Measurements from ENCODE around the gene CWC15.

Gene CWC15

DNA sequence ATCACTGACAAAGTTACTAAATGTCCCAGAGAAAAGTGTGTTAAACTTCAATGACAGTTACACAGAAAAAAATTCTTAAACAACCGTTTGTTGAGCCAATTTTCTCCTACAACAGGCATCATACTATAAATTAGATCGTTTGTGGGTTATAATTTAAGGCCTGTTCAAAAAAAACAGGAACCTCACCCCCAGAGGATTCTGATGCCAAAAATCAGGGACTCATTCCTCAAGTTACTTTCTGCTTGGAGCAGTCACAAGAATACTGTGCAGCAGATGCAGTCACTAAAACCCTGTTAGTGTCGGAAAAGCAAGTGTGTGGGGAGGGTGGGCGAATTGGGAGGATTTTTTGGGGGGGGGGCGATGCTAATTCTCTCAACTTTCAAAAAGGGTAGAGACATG is 657 bp downstream of the CWC15 start:
- no peak for DNase-seq (ENCODE audit: low read depth)
- H3K4me3 ChIP-seq (ENCODE audit: low read depth, low read length), result peak overlapping the region; percentile 92
- TF ChIP-seq, protein P1, sequence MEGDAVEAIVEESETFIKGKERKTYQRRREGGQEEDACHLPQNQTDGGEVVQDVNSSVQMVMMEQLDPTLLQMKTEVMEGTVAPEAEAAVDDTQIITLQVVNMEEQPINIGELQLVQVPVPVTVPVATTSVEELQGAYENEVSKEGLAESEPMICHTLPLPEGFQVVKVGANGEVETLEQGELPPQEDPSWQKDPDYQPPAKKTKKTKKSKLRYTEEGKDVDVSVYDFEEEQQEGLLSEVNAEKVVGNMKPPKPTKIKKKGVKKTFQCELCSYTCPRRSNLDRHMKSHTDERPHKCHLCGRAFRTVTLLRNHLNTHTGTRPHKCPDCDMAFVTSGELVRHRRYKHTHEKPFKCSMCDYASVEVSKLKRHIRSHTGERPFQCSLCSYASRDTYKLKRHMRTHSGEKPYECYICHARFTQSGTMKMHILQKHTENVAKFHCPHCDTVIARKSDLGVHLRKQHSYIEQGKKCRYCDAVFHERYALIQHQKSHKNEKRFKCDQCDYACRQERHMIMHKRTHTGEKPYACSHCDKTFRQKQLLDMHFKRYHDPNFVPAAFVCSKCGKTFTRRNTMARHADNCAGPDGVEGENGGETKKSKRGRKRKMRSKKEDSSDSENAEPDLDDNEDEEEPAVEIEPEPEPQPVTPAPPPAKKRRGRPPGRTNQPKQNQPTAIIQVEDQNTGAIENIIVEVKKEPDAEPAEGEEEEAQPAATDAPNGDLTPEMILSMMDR (IDR thresholded peaks at IDR 0.05; ENCODE audit: control insufficient read depth, extremely low read depth, insufficient read depth), result no peak

DNA sequence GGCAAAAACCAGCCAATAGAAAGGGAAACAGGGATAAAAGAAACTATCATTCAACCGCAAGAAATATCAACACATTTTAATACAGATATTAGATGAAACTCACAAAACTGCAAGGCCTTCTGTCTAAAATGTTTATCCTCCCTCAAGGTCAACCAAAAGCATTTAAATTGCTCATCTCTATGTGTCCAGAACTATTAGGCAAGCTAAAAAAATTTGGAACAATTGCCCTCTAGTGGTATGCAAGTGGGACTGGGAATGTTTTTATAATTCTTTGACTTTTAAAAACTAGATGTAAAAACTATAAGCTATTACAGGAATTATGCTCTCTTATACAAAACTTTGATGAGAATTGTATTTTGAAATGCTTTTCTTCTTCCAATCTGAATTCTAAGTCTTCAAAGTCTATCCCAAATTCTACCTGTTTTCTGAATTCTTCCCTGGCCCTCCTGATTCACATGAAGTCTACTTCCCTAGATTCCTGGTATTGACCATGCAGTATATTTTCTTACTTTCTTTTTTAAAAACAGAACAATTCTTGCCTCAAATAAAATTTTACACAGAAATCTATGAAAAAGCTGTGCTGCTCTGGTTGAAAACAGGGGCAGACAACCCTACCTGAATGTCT is 4.9 kb downstream of the CWC15 start:
- no peak for DNase-seq (ENCODE audit: low read depth)
- H3K4me3 ChIP-seq (ENCODE audit: low read depth, low read length), result no peak overlapping the region
- TF ChIP-seq, protein P1 (IDR thresholded peaks at IDR 0.05; ENCODE audit: control insufficient read depth, extremely low read depth, insufficient read depth), result peak; percentile 46

DNA sequence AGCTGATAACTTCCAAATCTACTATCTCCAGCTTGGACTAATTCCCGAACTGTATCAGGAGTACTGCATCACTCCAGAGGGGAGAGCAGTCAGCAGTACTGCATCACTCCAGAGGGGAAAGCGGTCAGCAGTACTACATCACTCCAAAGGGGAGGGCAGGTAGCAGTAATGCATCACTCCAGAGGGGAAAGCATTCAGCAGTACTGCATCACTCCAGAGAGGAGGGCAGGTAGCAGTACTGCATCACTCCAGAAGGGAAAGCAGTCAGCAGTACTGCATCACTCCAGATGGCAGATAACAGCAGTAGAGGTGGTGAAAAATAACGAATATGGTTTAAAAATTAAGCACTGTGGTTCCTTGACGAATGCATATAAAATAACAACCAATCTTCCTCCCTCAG is 8.4 kb downstream of the CWC15 start:
- H3K4me3 ChIP-seq (ENCODE audit: low read depth, low read length), result no peak overlapping the region
- DNase-seq (ENCODE audit: low read depth), result no peak
- TF ChIP-seq, protein P1 (IDR thresholded peaks at IDR 0.05; ENCODE audit: control insufficient read depth, extremely low read depth, insufficient read depth), result no peak

DNA sequence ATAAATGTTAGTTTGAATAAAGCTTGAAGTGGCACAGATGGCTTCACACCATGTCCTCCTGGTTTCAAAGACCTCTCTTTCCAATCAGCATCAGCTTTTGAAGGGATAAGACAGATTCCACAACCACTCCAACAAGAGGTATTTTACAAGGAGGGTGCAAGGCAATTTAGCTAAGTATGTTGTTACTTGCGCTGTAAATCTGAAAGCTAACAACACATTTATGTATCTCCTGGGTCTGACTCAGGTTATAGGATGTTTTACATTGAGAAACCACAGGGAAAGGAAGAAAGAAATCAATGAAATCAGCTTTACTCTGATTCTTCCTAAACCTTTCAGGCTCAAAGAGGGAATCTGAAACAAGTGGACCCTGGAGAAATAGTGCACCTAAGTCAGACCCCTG is 12.1 kb downstream of the CWC15 start:
- DNase-seq (ENCODE audit: low read depth), result no peak
- TF ChIP-seq, protein P1 (IDR thresholded peaks at IDR 0.05; ENCODE audit: control insufficient read depth, extremely low read depth, insufficient read depth), result no peak
- H3K4me3 ChIP-seq (ENCODE audit: low read depth, low read length), result no peak overlapping the region

- TF ChIP-seq, protein P1 (IDR thresholded peaks at IDR 0.05; ENCODE audit: control insufficient read depth, extremely low read depth, insufficient read depth), result no peak
- no peak overlapping the region for H3K4me3 ChIP-seq (ENCODE audit: low read depth, low read length)
- no peak for DNase-seq (ENCODE audit: low read depth)
Observed at GRCh38 chr11:94960488-94960887, 12.9 kb downstream of the CWC15 start.

GRCh38 chr11:94959179-94959578 is 14.2 kb downstream of the CWC15 start:
- no peak for DNase-seq (ENCODE audit: low read depth)
- H3K4me3 ChIP-seq (ENCODE audit: low read depth, low read length), result no peak overlapping the region
- TF ChIP-seq, protein P1 (IDR thresholded peaks at IDR 0.05; ENCODE audit: control insufficient read depth, extremely low read depth, insufficient read depth), result no peak

DNA sequence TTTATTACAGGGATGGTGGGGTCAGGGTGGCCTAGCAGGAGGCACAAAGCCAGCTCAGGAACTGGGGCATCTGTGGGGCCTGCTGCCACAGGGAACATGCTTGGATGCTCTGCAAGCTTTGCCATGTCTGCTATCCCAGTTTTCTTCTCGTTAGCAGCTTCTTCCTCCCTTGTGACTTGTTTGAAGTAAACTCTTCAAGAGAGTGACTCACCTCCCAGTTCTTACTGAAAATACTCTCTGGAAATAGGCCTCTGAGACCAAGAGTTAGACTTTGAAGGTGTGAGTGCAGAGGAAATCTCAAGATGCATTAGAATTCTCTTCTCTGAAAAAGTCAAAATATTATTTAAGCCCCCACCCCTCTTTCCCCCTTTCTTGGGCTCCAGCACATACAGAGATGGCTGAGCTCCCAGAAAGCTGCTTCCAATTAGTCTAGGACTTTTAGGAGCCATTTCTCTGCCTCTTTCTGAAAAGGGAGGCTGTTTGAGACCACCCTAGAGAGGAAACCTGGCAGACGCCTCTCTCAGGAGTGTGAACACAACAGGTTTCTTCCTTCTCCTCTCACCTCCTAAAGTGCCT is 15.1 kb downstream of the CWC15 start:
- TF ChIP-seq, protein P1 (IDR thresholded peaks at IDR 0.05; ENCODE audit: control insufficient read depth, extremely low read depth, insufficient read depth), result no peak
- no peak overlapping the region for H3K4me3 ChIP-seq (ENCODE audit: low read depth, low read length)
- no peak for DNase-seq (ENCODE audit: low read depth)

Data from LNCaP clone FGC (cell line).